Kidney (tissue), 14 donors: ENCODE results near the gene PLXNA2. TPM values are rescaled to one million over a fixed set of nuclear protein-coding genes. Genes with fewer than 3 reads are reported as not detected.

Experiments
- DNase-seq, 5 donors: peaks; one replicate each; pipeline ENCODE4 v3.0.0-alpha.2; 2013 to 2020
- FAIRE-seq: peaks from 2 replicates; lab custom pipeline; 2012; peaks lifted over from hg19 to GRCh38; lab: Jason Lieb, UNC
- H3K27ac ChIP-seq, 2 donors: one replicate each; pipeline ENCODE4 v1.7.0; 2013; ENCODE audit warnings: low read depth in 2 of 2, low read length in 2 of 2, inconsistent platforms in 1 of 2
- H3K27me3 ChIP-seq: one replicate; pipeline ENCODE4 v1.7.1; 2013; ENCODE audit warnings: low read length, inconsistent platforms; ENCODE audit not compliant: control insufficient read depth, insufficient read depth
- H3K36me3 ChIP-seq, 3 donors: one replicate each; pipeline versions ENCODE4 v1.7.0 to v1.7.1; 2013; ENCODE audit warnings: low read length in 3 of 3, control low read depth in 1 of 3, inconsistent platforms in 1 of 3; ENCODE audit not compliant: insufficient read depth in 3 of 3, control insufficient read depth in 2 of 3
- H3K4me1 ChIP-seq, 3 donors: one replicate each; pipeline versions ENCODE4 v1.7.0 to v1.7.1; 2013; ENCODE audit warnings: low read length in 3 of 3, inconsistent platforms in 1 of 3, low read depth in 1 of 3; ENCODE audit not compliant: control insufficient read depth in 2 of 3, insufficient read depth in 2 of 3
- H3K4me3 ChIP-seq, 3 donors: one replicate each; pipeline versions ENCODE4 v1.7.0 to v1.8.1; 2013; ENCODE audit warnings: low read length in 3 of 3, control low read depth in 1 of 3, inconsistent platforms in 1 of 3
- H3K9ac ChIP-seq, 3 donors: one replicate each; pipeline versions ENCODE4 v1.7.0 to v1.7.1; 2013; ENCODE audit warnings: low read length in 3 of 3, control low read depth in 1 of 3, inconsistent platforms in 1 of 3
- H3K9me3 ChIP-seq, 3 donors: one replicate each; pipeline versions ENCODE4 v1.7.0 to v1.7.1; 2013; ENCODE audit warnings: low read length in 3 of 3, control low read depth in 1 of 3, inconsistent platforms in 1 of 3; ENCODE audit not compliant: control insufficient read depth in 2 of 3, insufficient read depth in 1 of 3
- intact Hi-C: fragments of 100-400 bp; cut with DNase I; formaldehyde crosslinking; loops from one replicate; pipeline ENCODE4 v1.11.1; 2022
- polyA plus RNA-seq: library from polyadenylated mRNA; stranded (reverse); fragments of 350-450 nt; fragmentation: Illumina TruSeq; extraction: RNeasy Lipid Tissue Mini Kit (QIAGEN cat#74804); gene quantifications from one replicate; pipeline ENCODE4 v1.2.3, GENCODE V29; 2014; ENCODE audit warnings: low read depth, low replicate concordance; ENCODE audit not compliant: insufficient read depth
- total RNA-seq: library from RNA; stranded (reverse); fragmentation: NEBNext Ultra II Directional; extraction: Animal tissue kit (Norgen Biotek cat#: 25700); gene quantifications from one replicate; pipeline ENCODE4 v1.2.1, GENCODE V29; 2021
- TF ChIP-seq, protein P1 (sequence below): IDR thresholded peaks from 3 replicates; pipeline ENCODE4 v1.5.1; 2012; ENCODE audit warnings: mild to moderate bottlenecking, moderate library complexity, borderline replicate concordance; ENCODE audit not compliant: insufficient read depth; ENCODE audit errors: extremely low read depth
- donor health status: control.
- donor health status: control.
- donor health status: control.
- donor health status: control.
- donor health status: control.
- donor health status: DM: yes; HTN: yes; CAD: no.
- donor health status: Normal renal cell carcinoma (clear cell type).

The PLXNA2 gene
- total and polyA plus RNA-seq, 2 donors from 2014 or later: 2.4 to 27.9 TPM

DNA sequence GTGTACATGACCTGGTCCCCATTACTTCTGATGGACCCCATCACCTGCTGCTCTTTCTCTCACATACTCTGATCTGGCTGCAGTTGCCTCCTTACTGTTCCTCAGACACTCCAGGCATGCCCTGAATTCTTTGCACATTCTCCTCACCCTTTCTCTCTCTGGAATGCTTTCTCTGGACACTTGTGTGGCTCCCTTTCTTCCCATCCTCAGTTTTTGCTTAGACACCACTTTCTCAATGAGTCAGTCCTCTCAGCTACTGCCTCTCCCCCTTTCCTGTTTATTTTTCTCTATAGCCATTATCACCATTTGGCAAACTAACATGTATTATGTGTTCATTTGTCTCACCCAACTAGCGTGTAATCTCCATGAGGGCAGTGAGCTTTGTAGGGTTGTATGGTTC is 28.1 kb downstream of the PLXNA2 start:
- Histone ChIP-seq H3K9me3 (no peaks in the 10 kb centered on the region), H3K27ac (no peak overlapping the region), H3K9ac (no peak overlapping the region), H3K36me3 (peaks cover 0 to 8% (median 5%) of the 10 kb centered on the region in 3 donors), H3K27me3 (no peaks in the 10 kb centered on the region), H3K4me1 (peaks cover 0 to 23% (median 19%) of the 10 kb centered on the region in 3 donors), H3K4me3 (no peak overlapping the region)
- FAIRE-seq (no peak), DNase-seq (no peak)
- TF ChIP-seq, protein P1, sequence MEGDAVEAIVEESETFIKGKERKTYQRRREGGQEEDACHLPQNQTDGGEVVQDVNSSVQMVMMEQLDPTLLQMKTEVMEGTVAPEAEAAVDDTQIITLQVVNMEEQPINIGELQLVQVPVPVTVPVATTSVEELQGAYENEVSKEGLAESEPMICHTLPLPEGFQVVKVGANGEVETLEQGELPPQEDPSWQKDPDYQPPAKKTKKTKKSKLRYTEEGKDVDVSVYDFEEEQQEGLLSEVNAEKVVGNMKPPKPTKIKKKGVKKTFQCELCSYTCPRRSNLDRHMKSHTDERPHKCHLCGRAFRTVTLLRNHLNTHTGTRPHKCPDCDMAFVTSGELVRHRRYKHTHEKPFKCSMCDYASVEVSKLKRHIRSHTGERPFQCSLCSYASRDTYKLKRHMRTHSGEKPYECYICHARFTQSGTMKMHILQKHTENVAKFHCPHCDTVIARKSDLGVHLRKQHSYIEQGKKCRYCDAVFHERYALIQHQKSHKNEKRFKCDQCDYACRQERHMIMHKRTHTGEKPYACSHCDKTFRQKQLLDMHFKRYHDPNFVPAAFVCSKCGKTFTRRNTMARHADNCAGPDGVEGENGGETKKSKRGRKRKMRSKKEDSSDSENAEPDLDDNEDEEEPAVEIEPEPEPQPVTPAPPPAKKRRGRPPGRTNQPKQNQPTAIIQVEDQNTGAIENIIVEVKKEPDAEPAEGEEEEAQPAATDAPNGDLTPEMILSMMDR: no peak
- intact Hi-C loops: no loop called here

DNA sequence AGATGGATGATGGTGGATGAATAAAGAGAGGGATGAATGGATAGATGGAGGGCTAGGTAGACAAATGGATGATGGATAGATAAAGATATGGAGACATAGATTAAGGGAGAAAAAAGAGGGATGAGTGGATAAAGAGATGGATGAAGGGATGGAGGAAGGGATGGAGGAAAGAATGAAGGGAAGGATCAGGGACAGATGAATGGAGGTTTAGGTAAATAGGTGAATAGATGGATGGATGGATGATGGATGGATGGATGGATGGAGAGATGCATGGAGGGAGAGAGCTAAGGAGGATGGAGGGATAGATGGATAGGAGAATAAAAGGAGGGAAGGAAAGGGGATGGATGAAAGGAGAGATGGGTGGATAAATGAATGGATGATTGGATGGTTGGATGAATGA is 28.8 kb downstream of the PLXNA2 start:
- Histone ChIP-seq H3K4me1 (peaks cover 0 to 23% (median 18%) of the 10 kb centered on the region in 3 donors), H3K27ac (no peak overlapping the region)
- TF ChIP-seq, protein P1: no peak

DNA sequence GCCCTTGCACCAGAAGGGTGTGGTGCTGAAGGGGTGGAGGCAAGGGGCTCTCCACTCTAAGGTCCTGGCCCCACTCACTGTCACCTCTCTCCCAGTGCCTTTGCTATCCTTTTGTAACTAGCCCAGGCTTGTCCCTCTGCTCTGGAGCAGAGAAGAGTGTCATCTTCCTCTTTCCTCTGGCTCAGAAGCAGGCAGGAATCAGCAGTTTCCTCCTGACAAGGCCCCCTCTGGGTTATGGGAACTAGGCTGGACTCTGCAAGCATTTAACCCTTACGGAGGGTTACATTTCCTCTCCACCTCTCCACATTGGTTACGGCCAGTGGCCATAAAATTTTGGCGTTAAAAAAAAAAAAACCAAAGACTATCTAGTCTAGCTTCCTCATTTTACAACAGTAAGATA is 30.4 kb downstream of the PLXNA2 start:
- Histone ChIP-seq H3K9ac (no peak overlapping the region), H3K4me1 (peaks cover 0 to 15% (median 9%) of the 10 kb centered on the region in 3 donors), H3K27me3 (no peaks in the 10 kb centered on the region), H3K9me3 (no peaks in the 10 kb centered on the region), H3K36me3 (peaks cover 0 to 8% (median 5%) of the 10 kb centered on the region in 3 donors), H3K27ac (no peak overlapping the region), H3K4me3 (no peak overlapping the region)
- intact Hi-C loops: no loop called here
- TF ChIP-seq, protein P1: no peak
- DNase-seq: no peak
- FAIRE-seq: no peak

More for the DNA sequence above, 28.8 kb downstream of the PLXNA2 start:
- intact Hi-C loops: no loop called here
- peaks cover 0 to 8% (median 5%) of the 10 kb centered on the region in 3 donors for H3K36me3 ChIP-seq
- FAIRE-seq (no peak), DNase-seq (no peak)
- H3K27me3 ChIP-seq: no peaks in the 10 kb centered on the region
- H3K9ac ChIP-seq: no peak overlapping the region
- no peaks in the 10 kb centered on the region for H3K9me3 ChIP-seq
- H3K4me3 ChIP-seq: no peak overlapping the region

DNA sequence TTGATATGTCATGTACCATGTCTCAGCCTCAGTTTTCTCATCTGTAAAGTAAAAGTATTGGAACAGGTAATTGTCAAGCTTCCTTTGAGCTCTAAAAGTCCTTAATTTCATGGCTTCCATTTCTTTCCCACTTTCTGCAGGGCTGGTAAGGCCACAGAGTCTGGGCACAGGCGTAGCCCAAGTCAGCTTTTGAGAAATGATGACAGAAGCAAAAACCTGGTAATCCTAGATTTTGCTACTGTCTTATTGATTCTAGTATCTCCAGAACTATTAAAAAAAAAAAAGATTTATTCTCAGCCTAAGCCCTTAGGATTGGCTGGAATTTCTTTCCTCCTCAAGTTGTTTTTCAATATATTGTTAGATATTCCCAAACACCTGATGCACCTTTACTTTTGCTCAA is 31.3 kb downstream of the PLXNA2 start:
- Histone ChIP-seq H3K4me1 (peaks cover 3 to 21% (median 6%) of the 10 kb centered on the region in 3 donors), H3K9me3 (no peaks in the 10 kb centered on the region), H3K27ac (no peak overlapping the region), H3K4me3 (no peak overlapping the region), H3K36me3 (peaks cover 0 to 8% (median 5%) of the 10 kb centered on the region in 3 donors), H3K27me3 (no peaks in the 10 kb centered on the region), H3K9ac (no peak overlapping the region)
- TF ChIP-seq, protein P1: no peak
- no peak for FAIRE-seq
- no peak for DNase-seq
- intact Hi-C loops: no loop called here
